Tibial artery (tissue), 4 donors: ENCODE results near the gene HTN3.
"Not testable (repeated sequence)": the region's sequence is repeated elsewhere in the genome, so short reads cannot be mapped to it uniquely, and the experiment has no call there.

Source experiments
- DNase-seq, 2 donors: peaks; one replicate each; pipeline ENCODE4 v3.0.0-alpha.2; 2019
- H3K27ac ChIP-seq, 2 donors: fragments of 200-600 bp; sonication (generic) in 1 of 2; 1 replicate in 1 of 2; 2 replicates in 1 of 2; pipeline ENCODE4 v1.5.1; 2018 to 2019; ENCODE audit warnings: mild to moderate bottlenecking in 1 of 2
- H3K27me3 ChIP-seq, 2 donors: fragments of 200-600 bp; sonication (generic) in 1 of 2; one replicate each; pipeline versions ENCODE4 v1.5.1 to v1.6.0; 2016 to 2019
- H3K36me3 ChIP-seq, 3 donors: fragments of 200-600 bp; sonication (generic) in 2 of 3; one replicate each; pipeline ENCODE4 v1.5.1; 2016 to 2019; ENCODE audit warnings: mild to moderate bottlenecking in 2 of 3
- H3K4me1 ChIP-seq, 4 donors: fragments of 200-600 bp; sonication (generic) in 2 of 4; 1 replicate in 3 of 4; 2 replicates in 1 of 4; pipeline ENCODE4 v1.5.1; 2016 to 2019
- H3K4me3 ChIP-seq, 2 donors: fragments of 200-600 bp; sonication (generic) in 1 of 2; 1 replicate in 1 of 2; 2 replicates in 1 of 2; pipeline ENCODE4 v1.5.1; 2018 to 2019; ENCODE audit warnings: mild to moderate bottlenecking in 2 of 2
- H3K9me3 ChIP-seq, 3 donors: fragments of 200-600 bp; sonication (generic) in 1 of 3; one replicate each; pipeline ENCODE4 v1.5.1; 2016 to 2019
- intact Hi-C: fragments of 100-400 bp; cut with DNase I; formaldehyde crosslinking; loops from one replicate; pipeline ENCODE4 v1.15.0; 2023; ENCODE audit warnings: low total_unique reads
- TF ChIP-seq, protein P1 (sequence below), 2 experiments: fragments of 200-600 bp in 1 of 2; fragments of 450-650 bp in 1 of 2; IDR thresholded peaks; one replicate each; pipeline ENCODE4 v1.5.1; 2017 to 2019; ENCODE audit warnings: antibody characterized with exemption in 2 of 2, mild to moderate bottlenecking in 1 of 2, moderate library complexity in 1 of 2

HTN3 gene

DNA sequence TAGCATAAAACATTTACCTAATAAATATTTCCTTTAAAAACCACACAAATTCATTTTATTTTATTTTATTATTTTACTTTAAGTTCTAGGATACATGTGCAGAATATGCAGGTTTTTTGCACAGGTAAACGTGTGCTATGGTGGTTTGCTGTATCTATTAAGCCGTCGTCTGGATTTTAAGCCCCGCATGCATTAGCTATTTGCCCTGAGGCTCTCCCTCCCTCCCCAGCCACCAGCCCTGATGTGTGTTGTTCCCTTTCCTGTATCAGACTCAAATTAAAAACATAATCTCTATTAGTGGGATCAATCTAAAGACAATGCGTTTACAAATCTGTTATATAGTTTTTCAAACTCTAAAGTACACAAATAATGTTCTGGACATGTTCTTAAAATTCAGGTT, 1.2 kb upstream of the HTN3 start:
- H3K4me3 ChIP-seq, result no peak overlapping the region
- H3K27me3 ChIP-seq, result no peaks in the 10 kb centered on the region
- no peaks in the 10 kb centered on the region for H3K9me3 ChIP-seq
- H3K27ac ChIP-seq, result no peak overlapping the region
- no peak for DNase-seq
- TF ChIP-seq, protein P1, sequence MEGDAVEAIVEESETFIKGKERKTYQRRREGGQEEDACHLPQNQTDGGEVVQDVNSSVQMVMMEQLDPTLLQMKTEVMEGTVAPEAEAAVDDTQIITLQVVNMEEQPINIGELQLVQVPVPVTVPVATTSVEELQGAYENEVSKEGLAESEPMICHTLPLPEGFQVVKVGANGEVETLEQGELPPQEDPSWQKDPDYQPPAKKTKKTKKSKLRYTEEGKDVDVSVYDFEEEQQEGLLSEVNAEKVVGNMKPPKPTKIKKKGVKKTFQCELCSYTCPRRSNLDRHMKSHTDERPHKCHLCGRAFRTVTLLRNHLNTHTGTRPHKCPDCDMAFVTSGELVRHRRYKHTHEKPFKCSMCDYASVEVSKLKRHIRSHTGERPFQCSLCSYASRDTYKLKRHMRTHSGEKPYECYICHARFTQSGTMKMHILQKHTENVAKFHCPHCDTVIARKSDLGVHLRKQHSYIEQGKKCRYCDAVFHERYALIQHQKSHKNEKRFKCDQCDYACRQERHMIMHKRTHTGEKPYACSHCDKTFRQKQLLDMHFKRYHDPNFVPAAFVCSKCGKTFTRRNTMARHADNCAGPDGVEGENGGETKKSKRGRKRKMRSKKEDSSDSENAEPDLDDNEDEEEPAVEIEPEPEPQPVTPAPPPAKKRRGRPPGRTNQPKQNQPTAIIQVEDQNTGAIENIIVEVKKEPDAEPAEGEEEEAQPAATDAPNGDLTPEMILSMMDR (IDR thresholded peaks at IDR 0.05), result no peak
- H3K36me3 ChIP-seq, result no peaks in the 10 kb centered on the region
- no peaks in the 10 kb centered on the region for H3K4me1 ChIP-seq
- intact Hi-C loops, result no loop called here

- H3K4me3 ChIP-seq, DNase-seq, H3K9me3 ChIP-seq, H3K27me3 ChIP-seq, H3K36me3 ChIP-seq, H3K4me1 ChIP-seq, intact Hi-C loops, H3K27ac ChIP-seq: not testable (repeated sequence)
These were observed 9.3 kb downstream of the HTN3 start for GRCh38 chr4:70037559-70037958.

DNA sequence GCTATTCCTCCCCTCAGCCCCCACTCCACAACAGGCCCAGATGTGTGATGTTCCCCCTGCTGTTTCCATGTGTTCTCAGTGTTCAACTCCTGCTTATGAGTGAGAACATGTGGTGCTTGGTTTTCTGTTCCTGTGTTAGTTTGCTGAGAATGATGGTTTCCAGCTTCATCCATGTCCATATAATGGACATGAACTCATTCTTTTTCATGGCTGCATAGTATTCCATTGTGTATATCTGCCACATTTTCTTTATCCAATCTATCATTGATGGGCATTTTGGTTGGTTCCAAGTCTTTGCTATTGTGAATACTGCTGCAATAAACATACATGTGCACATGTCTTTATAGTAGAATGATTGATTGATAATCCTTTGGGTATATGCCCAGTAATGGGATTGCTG, 11.7 kb downstream of the HTN3 start:
- H3K4me1 ChIP-seq, H3K4me3 ChIP-seq, H3K36me3 ChIP-seq, H3K27me3 ChIP-seq, H3K9me3 ChIP-seq, intact Hi-C loops, H3K27ac ChIP-seq, DNase-seq: not testable (repeated sequence)

DNA sequence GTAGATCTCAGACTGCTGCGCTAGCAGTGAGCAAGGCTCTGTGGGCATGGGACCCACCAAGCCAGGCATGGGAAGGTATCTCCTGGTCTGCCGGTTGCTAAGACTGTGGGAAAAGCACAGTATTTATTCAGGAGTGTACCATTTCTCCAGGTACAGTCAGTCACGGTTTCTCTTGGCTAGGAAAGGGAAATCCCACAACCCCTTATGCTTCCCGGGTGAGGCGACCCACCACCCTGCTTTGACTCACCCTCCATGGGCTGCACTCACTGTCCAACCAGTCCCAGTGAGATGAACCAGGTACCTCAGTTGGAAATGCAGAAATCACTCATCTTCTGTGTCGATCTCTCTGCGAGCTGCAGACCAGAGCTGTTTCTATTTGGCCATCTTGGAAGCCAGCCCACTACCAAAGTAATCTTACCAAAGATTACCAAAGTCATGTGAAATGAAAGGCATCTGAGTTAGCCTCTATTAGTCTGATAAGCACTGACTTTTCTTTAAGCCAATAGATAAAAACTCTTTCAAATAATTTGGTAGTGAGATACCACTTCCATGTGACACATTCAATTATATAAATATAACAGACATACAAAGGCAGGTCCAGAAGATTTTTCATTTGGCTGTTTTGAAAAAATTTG, 13.5 kb downstream of the HTN3 start:
- Histone ChIP-seq H3K4me1 (no peaks in the 10 kb centered on the region), H3K27me3 (no peaks in the 10 kb centered on the region), H3K4me3 (no peak overlapping the region), H3K27ac (no peak overlapping the region), H3K9me3 (no peaks in the 10 kb centered on the region), H3K36me3 (no peaks in the 10 kb centered on the region)
- intact Hi-C loops, result no loop called here
- TF ChIP-seq, protein P1 (IDR thresholded peaks at IDR 0.05), result no peak
- no peak for DNase-seq

DNA sequence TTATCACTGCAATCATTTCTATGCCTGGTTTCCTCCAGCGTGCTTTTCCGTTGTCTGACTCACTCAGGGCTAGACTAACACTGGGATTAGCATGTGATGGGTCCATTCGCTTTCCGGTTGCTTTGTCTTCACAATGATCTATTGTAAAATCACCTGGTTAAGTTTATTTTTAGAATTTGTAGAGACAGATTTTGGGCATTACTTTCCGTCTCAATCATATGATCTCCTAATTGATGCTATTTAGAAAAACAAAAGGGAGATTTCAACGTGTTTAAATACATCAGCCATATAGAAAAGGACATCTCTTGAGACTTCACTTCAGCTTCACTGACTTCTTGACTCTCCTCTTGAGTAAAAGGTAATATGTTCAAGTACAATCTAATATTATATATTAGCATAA, 21.9 kb downstream of the HTN3 start, which contains the start of gene HTN1:
HTN1 (plus strand) TSS at position 301 of the 400 bp plus-strand sequence. CDS start 2,639 bp downstream, outside the sequence.
- H3K27me3 ChIP-seq, H3K27ac ChIP-seq, H3K36me3 ChIP-seq, H3K4me1 ChIP-seq, H3K4me3 ChIP-seq, H3K9me3 ChIP-seq, intact Hi-C loops, DNase-seq: not testable (repeated sequence)

DNA sequence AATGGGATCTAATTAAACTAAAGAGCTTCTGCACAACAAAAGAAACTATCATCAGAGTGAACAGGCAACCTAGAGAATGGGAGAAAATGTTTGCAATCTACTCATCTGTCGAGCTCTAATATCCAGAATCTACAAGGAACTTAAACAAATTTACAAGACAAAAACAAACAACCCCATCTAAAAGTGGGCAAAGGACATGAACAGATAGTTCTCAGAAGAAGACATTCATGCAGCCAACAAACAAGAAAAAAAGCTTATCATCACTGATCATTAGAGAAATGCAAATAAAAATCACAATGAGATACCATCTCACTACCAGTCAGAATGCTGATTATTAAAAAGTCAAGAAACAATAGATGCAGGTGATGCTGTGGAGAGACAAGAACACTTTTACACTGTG, 28.3 kb downstream of the HTN3 start:
- H3K27me3 ChIP-seq, H3K4me3 ChIP-seq, H3K9me3 ChIP-seq, H3K27ac ChIP-seq, H3K36me3 ChIP-seq, DNase-seq, H3K4me1 ChIP-seq: not testable (repeated sequence)
- intact Hi-C loops, result loop anchor here (5.0 kb wide), 1 partner anchor 171 kb away; the partner anchor contains the start of gene FDCSP

DNA sequence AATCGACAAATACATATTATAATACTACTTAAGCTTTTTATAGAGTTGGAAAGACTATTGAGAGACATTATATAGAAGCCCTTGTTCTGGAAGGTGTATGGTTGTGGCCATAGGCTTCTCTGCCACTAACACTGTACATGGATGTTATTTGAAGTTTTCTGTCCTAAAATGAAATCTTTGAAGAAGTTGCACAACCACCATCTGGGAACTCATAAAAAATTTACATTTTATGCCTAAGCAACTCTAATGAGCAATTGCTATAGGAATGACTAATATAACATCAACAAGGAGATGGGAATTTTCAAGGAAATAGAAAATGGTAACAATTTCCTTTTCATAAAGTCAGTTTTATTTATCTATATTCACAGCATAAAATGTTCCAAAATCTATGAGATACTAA, 29.4 kb downstream of the HTN3 start:
- no peaks in the 10 kb centered on the region for H3K36me3 ChIP-seq
- no peaks in the 10 kb centered on the region for H3K27me3 ChIP-seq
- no peaks in the 10 kb centered on the region for H3K4me1 ChIP-seq
- TF ChIP-seq, protein P1 (IDR thresholded peaks at IDR 0.05), result no peak
- no peaks in the 10 kb centered on the region for H3K9me3 ChIP-seq
- no peak for DNase-seq
- H3K27ac ChIP-seq, result no peak overlapping the region
- intact Hi-C loops, result loop anchor here (5.0 kb wide), 1 partner anchor 170 kb away; the partner anchor contains the start of gene FDCSP
- H3K4me3 ChIP-seq, result no peak overlapping the region

GRCh38 chr4:70059149-70059548, 30.9 kb downstream of the HTN3 start:
- Histone ChIP-seq H3K4me1 (no peaks in the 10 kb centered on the region), H3K9me3 (no peaks in the 10 kb centered on the region), H3K27me3 (no peaks in the 10 kb centered on the region), H3K36me3 (no peaks in the 10 kb centered on the region), H3K27ac (no peak overlapping the region), H3K4me3 (no peak overlapping the region)
- intact Hi-C loops, result loop anchor here (5.0 kb wide), 1 partner anchor 168 kb away; the partner anchor contains the start of gene FDCSP
- TF ChIP-seq, protein P1 (IDR thresholded peaks at IDR 0.05), result no peak
- no peak for DNase-seq
